ENCODE results near the gene GABBR2. TPM values are rescaled to one million over a fixed set of nuclear protein-coding genes. Genes with fewer than 3 reads are reported as not detected.
"Not testable (repeated sequence)": the region's sequence is repeated elsewhere in the genome, so short reads cannot be mapped to it uniquely, and the experiment has no call there.

Gene GABBR2
- total RNA-seq, 2 experiments from 2014 or later: not detected

DNA sequence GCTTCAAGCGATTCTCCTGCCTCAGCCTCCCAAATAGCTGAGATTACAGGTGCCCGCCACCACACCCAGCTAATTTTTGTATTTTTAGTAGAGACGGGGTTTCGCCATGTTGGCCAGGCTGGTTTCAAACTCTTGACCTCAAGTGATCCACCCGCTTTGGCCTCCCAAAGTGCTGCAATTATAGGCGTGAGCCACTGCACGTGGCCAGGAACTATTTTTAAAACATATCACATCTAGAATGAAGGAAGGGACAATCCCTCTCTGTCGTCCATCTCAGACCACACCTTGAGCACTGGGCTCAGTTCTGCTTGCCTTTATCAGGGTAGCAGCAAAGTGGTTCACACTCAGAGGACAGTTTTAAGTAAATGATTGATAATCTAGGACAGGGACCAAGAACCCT, 207.5 kb downstream of the GABBR2 start:
- intact Hi-C loops (cut with micrococcal nuclease); H3K4me3 Mint-ChIP-seq; H3K9me3 Mint-ChIP-seq; H3K36me3 Mint-ChIP-seq; POLR2A ChIA-PET; DNase-seq; H3K4me1 Mint-ChIP-seq (ENCODE audit: low read depth); H3K27ac Mint-ChIP-seq; CTCF ChIA-PET: not testable (repeated sequence)
- peaks cover 18% of the 10 kb centered on the region for H3K27me3 Mint-ChIP-seq

DNA sequence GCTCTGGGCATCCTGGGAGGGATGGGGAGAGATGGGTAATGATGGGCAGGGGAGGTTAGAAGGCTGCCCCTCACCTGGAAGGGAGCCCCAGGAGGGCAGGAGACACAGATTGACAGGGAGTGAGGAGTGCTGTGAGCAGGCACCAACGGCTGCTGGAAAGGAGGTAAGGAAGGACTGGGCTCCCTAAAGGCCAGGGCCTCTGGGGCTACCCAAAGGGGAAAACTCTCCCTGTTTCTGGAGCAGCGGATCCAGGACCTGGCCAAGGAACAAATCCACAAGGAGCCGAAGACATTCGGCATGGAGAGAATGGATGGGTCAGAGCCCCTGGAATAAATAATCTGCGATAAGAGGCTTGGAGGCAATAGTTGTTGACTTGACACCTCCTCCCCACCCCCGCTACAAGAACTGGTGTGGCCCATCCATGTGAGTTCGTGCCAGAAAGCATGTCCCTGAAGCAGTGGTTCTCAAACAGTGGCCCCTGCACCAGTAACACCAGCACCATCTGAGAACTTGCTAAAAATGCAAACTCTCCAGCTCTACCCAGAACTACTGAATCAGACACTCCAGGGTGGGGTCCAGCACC, 208.3 kb downstream of the GABBR2 start:
- H3K4me3 Mint-ChIP-seq: no peak overlapping the region
- H3K36me3 Mint-ChIP-seq: no peaks in the 10 kb centered on the region
- H3K27ac Mint-ChIP-seq: no peak overlapping the region
- intact Hi-C loops (cut with micrococcal nuclease): no loop called here
- H3K9me3 Mint-ChIP-seq: no peaks in the 10 kb centered on the region
- DNase-seq: no peak
- ChIA-PET POLR2A (no interaction called here), CTCF (no interaction called here)
- H3K4me1 Mint-ChIP-seq (ENCODE audit: low read depth): no peaks in the 10 kb centered on the region
- H3K27me3 Mint-ChIP-seq: peaks cover 19% of the 10 kb centered on the region

DNA sequence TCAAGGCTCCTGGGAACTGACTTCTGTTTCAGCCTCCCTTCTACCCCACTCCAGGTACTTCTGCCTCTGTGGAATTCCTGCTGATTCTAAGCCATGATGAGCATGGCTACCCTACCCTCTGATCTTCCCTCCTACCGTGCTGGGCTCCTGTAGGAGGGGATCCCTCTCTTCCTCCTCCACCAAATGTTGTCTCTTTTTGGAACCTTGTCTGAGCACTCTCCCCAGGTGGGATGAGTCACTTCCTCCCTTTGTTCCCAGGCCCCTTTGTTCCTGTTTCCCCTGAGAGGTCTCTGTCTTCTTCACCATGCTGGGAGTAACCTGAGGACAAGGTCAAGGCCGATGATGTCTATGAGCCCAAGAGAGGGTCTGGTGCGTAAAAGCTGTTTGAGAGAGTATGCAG, 213.2 kb downstream of the GABBR2 start:
- Mint-ChIP-seq H3K9me3 (no peaks in the 10 kb centered on the region), H3K4me3 (no peak overlapping the region), H3K4me1 (ENCODE audit: low read depth) (no peaks in the 10 kb centered on the region), H3K27ac (no peak overlapping the region), H3K27me3 (peaks cover 24% of the 10 kb centered on the region), H3K36me3 (no peaks in the 10 kb centered on the region)
- no peak for DNase-seq
- ChIA-PET CTCF (no interaction called here), POLR2A (no interaction called here)
- intact Hi-C loops (cut with micrococcal nuclease): no loop called here

DNA sequence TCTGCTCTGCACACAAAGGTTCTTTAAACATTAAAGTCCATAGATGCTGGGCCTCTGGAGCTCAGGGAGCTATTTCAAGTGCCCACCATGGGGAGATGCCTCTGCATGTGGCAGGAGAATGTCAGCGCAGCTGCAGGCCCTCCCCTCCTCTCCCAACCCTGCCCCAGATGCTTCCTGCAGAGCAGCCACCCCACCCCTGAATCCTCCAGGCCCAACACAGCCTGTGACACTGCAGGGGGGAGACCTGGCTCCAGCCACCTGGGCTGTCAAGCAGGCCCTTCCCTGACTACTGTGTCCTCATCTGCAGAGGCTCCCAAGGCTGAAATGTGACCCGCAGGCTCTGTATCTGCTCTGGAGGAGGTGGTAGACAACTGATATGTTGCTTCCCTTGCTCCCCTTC, 213.9 kb downstream of the GABBR2 start:
- no peak for DNase-seq
- no peaks in the 10 kb centered on the region for H3K36me3 Mint-ChIP-seq
- no peaks in the 10 kb centered on the region for H3K4me1 Mint-ChIP-seq (ENCODE audit: low read depth)
- POLR2A ChIA-PET: no interaction called here
- H3K9me3 Mint-ChIP-seq: no peaks in the 10 kb centered on the region
- CTCF ChIA-PET: no interaction called here
- H3K27me3 Mint-ChIP-seq: peaks cover 24% of the 10 kb centered on the region
- intact Hi-C loops (cut with micrococcal nuclease): no loop called here
- no peak overlapping the region for H3K27ac Mint-ChIP-seq
- H3K4me3 Mint-ChIP-seq: no peak overlapping the region

DNA sequence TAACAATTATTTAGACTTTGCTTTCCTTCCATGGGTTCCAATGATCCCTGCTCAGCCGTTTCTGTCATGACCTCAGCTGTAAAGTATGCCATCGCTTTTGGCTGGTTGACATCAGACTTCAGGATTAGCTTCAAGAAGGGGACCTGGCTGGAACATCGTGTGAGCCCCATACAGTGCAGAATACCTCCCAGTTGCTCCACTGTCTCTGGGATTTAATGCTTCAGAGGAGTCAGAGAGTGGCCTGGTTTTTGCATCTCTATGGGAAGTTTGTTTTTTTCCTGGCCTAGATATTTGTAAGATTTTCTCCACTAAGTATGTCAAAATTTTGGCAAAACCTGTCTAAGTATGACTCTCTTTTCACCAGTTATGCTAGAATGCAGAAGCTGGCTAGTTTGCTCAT, 216.9 kb downstream of the GABBR2 start:
- Mint-ChIP-seq H3K4me1 (ENCODE audit: low read depth) (no peaks in the 10 kb centered on the region), H3K27ac (no peak overlapping the region), H3K9me3 (no peaks in the 10 kb centered on the region), H3K36me3 (no peaks in the 10 kb centered on the region), H3K27me3 (peaks cover 16% of the 10 kb centered on the region), H3K4me3 (no peak overlapping the region)
- intact Hi-C loops (cut with micrococcal nuclease): no loop called here
- ChIA-PET CTCF (no interaction called here), POLR2A (no interaction called here)
- no peak for DNase-seq

DNA sequence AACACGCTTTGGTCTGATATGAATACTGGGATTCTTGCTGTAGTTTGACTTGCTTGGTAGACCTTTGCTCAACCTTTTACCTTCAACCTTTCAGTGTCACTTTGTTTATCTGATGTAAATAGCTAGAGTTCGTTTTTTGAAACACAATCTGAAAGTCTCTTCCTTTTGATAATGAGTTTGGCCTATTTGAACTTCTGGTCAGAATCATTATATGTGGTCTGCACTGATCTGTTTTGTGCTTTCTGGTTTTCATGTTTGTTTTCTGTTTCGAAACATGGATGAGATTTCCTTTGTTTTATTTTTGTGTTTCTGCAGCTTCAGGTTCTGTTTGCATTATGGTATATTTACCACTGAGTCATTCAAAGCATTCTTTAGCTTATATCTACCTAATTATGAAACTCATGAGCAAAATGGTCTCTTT, 217.5 kb downstream of the GABBR2 start:
- H3K27ac Mint-ChIP-seq: no peak overlapping the region
- H3K9me3 Mint-ChIP-seq: no peaks in the 10 kb centered on the region
- CTCF ChIA-PET: no interaction called here
- no peaks in the 10 kb centered on the region for H3K4me1 Mint-ChIP-seq (ENCODE audit: low read depth)
- POLR2A ChIA-PET: no interaction called here
- H3K4me3 Mint-ChIP-seq: no peak overlapping the region
- no peaks in the 10 kb centered on the region for H3K36me3 Mint-ChIP-seq
- DNase-seq: no peak
- H3K27me3 Mint-ChIP-seq: peaks cover 14% of the 10 kb centered on the region
- intact Hi-C loops (cut with micrococcal nuclease): no loop called here

DNA sequence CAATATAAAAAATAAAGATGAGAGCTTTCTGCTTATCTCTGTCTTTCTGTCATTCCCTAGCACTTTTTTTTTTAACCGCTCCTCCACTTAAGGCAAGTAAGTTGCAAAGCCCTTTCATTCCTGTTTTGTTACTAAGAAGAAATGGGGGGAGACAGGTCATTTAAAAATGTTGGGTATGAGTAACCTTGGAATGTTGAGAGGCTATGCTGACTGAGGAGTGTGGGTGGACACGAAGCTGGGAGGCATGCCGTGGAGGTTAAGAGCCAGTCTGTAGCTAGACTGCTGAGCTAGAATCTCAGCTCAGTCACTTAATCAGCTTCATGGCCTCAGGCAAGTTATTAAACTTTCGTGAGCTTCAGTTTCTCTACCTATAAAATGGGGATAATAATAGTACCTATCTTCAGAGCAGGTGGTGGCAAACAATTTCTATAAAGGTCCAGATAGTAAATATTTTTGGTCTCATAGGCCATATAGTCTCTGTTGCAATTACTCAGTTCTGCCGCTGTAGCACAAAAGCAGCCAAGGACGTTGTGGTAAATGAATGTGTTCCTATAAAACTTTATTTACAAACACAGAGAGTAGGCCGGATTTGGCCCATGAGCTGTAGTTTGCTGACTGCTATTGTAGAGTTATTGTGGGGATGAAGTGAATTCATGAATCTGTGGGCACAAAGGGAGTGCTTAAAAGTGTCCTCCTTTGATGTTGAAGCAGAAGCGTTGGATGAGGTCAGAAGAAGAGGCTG, 220.0 kb downstream of the GABBR2 start:
- no peaks in the 10 kb centered on the region for H3K4me1 Mint-ChIP-seq (ENCODE audit: low read depth)
- no peaks in the 10 kb centered on the region for H3K36me3 Mint-ChIP-seq
- intact Hi-C loops (cut with micrococcal nuclease): no loop called here
- POLR2A ChIA-PET: no interaction called here
- CTCF ChIA-PET: no interaction called here
- H3K27me3 Mint-ChIP-seq: peaks cover 14% of the 10 kb centered on the region
- H3K27ac Mint-ChIP-seq: no peak overlapping the region
- no peak for DNase-seq
- H3K4me3 Mint-ChIP-seq: no peak overlapping the region
- no peaks in the 10 kb centered on the region for H3K9me3 Mint-ChIP-seq

DNA sequence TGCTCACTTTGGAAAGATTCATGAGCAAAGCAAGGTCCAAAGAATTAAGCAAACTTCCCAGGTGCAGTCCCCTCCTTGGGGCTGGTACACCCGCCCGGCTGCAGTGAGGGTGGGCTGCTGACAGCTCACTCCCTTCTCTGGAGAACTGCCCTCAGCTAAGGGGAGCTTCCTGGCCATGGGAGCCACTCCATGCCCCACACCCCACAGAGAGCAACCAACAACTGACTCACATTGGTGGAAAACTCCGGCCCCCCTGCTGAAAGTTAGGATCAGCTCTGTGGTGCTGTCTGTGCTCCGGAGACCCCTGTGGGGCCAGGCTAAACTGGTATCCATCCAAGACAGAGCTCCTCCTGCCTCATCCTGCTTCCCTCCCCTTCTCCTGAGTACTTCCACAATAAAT, 223.0 kb downstream of the GABBR2 start:
- H3K36me3 Mint-ChIP-seq: no peaks in the 10 kb centered on the region
- intact Hi-C loops (cut with micrococcal nuclease): no loop called here
- ChIA-PET CTCF (no interaction called here), POLR2A (no interaction called here)
- no peak overlapping the region for H3K27ac Mint-ChIP-seq
- no peaks in the 10 kb centered on the region for H3K4me1 Mint-ChIP-seq (ENCODE audit: low read depth)
- H3K4me3 Mint-ChIP-seq: no peak overlapping the region
- H3K9me3 Mint-ChIP-seq: no peaks in the 10 kb centered on the region
- peaks cover 22% of the 10 kb centered on the region for H3K27me3 Mint-ChIP-seq
- no peak for DNase-seq

DNA sequence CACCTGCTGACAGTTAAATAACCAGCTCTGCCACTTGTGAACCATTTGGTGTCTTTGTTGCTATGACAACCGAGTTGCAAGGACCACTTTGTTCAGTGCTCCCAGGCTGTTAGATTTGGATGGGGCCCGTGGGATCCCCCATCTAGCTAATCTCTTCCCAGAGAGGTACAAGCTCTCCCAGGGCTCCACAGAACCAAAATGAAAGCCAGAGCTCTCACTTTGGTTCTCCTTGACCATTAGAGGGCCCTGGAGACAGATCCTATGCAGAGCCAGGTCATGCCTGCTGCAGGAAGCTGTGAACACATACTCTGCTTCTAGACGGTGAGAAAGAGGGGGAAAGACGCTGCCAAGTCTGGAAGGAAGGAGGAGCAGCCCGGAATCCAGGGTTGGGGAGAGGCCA, 224.6 kb downstream of the GABBR2 start:
- H3K27me3 Mint-ChIP-seq: peaks cover 22% of the 10 kb centered on the region
- no peaks in the 10 kb centered on the region for H3K9me3 Mint-ChIP-seq
- DNase-seq: no peak
- H3K27ac Mint-ChIP-seq: no peak overlapping the region
- POLR2A ChIA-PET: no interaction called here
- CTCF ChIA-PET: no interaction called here
- no peak overlapping the region for H3K4me3 Mint-ChIP-seq
- no peaks in the 10 kb centered on the region for H3K4me1 Mint-ChIP-seq (ENCODE audit: low read depth)
- no peaks in the 10 kb centered on the region for H3K36me3 Mint-ChIP-seq
- intact Hi-C loops (cut with micrococcal nuclease): no loop called here

DNA sequence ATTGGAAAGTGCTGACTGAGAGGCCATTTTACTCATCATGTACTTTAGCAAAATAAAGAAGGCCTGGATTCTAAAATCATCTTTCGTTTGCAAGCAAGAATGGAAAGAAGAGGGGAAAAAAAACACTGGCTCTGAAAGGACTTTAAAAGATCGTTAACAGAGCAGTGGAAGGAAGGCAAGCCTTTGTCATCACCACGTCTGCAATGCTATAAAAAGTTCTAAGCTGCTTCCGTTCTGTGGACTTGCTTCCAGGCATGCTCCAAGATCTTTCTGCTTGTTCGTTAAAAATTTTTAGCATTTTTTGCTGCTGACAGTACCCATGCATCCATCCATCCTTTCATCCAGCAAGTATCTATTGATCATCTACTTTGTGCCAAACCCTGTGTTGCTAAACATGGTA, 226.5 kb downstream of the GABBR2 start:
- Mint-ChIP-seq H3K9me3 (no peaks in the 10 kb centered on the region), H3K4me1 (ENCODE audit: low read depth) (no peaks in the 10 kb centered on the region), H3K36me3 (no peaks in the 10 kb centered on the region), H3K27ac (no peak overlapping the region), H3K27me3 (peaks cover 22% of the 10 kb centered on the region), H3K4me3 (no peak overlapping the region)
- POLR2A ChIA-PET: no interaction called here
- DNase-seq: no peak
- CTCF ChIA-PET: no interaction called here
- intact Hi-C loops (cut with micrococcal nuclease): no loop called here

DNA sequence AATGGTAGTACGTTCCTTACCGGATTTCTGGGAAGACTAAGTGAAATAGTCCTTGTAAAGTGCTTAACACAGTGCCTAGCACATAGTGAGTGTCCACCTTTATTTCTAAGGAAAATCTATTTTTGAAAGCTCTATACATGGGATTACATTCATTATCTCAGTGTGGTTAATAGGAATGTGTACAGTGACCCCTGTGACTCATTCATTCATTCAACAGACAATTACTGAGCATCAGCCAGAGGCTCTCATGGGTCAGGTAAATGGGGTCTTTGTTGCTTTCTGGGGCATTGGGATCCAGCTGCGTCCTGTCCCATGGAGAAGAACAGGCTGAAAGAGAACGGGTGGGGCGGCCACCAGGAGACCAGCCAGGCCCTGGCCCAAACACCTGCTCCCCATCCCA, 227.1 kb downstream of the GABBR2 start:
- Mint-ChIP-seq H3K4me1 (ENCODE audit: low read depth) (no peaks in the 10 kb centered on the region), H3K27ac (no peak overlapping the region), H3K9me3 (no peaks in the 10 kb centered on the region), H3K36me3 (no peaks in the 10 kb centered on the region), H3K4me3 (no peak overlapping the region), H3K27me3 (peaks cover 22% of the 10 kb centered on the region)
- ChIA-PET POLR2A (no interaction called here), CTCF (no interaction called here)
- no peak for DNase-seq
- intact Hi-C loops (cut with micrococcal nuclease): no loop called here

DNA sequence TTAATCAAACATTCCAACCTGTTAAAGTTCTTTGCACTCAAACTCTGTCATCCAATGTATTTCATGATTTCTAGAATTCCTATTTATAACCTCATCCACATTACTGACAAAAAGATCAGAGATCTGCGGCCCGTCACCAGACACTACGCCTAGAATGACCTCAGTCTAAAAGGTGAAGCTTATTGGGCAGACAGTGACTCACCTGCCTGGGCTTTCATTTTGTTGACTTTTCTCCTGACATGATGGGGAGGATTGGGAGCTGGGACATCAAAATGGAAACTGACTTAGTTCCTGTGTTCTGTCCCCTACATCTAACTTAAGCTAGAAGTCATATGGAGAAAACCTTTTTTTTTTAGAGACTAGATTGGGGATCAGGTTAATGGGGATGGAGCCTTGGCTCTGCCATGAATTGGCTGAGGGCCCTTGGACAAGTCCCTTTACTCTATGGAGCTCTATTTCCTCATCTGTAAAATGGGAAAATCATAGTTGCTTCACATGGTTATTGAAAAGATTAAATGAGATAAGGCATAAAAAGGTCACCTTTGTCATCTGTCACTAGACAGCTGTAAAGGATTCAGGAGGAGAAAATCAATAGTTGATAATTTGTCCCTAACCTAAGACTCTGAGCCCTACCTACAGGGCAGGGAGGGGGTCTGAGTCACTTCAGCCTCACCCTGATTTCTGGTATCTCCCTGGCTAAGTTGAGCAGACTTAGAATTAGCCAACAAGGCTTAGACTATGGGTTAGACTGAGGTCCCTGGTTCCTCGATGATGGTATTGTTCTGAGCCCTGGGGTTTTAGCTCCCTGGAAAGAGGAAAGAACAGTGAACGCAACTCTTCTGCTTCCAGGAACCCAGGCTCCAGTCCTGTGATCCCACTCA, 228.5 kb downstream of the GABBR2 start:
- H3K36me3 Mint-ChIP-seq: no peaks in the 10 kb centered on the region
- H3K27ac Mint-ChIP-seq: no peak overlapping the region
- H3K9me3 Mint-ChIP-seq: no peaks in the 10 kb centered on the region
- POLR2A ChIA-PET: no interaction called here
- H3K27me3 Mint-ChIP-seq: peaks cover 21% of the 10 kb centered on the region
- CTCF ChIA-PET: no interaction called here
- no peak overlapping the region for H3K4me3 Mint-ChIP-seq
- DNase-seq: no peak
- intact Hi-C loops (cut with micrococcal nuclease): no loop called here
- H3K4me1 Mint-ChIP-seq (ENCODE audit: low read depth): no peaks in the 10 kb centered on the region

DNA sequence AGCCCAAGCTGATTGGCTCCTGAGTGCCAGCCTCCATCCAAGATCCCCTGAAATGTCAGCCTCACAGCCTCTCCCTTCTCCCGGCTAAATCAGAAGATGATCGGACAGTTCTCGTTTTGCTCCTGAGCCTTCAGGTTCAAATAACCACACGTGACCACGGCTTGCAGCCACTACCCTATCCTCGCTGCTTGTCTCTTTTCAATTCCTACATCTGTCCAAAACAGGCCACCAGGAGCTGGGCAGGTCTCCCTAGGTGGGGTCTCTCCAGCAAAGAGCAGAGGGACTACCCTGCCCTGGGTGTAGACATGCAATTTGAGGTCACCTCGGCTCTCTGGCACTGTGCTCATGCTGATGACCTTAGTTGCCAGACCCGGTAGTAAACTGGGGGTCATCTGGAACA, 229.3 kb downstream of the GABBR2 start:
- DNase-seq: no peak
- intact Hi-C loops (cut with micrococcal nuclease): no loop called here
- Mint-ChIP-seq H3K27ac (no peak overlapping the region), H3K9me3 (no peaks in the 10 kb centered on the region), H3K36me3 (no peaks in the 10 kb centered on the region), H3K27me3 (peaks cover 19% of the 10 kb centered on the region), H3K4me3 (no peak overlapping the region), H3K4me1 (ENCODE audit: low read depth) (no peaks in the 10 kb centered on the region)
- ChIA-PET CTCF (no interaction called here), POLR2A (no interaction called here)

All from activated CD4-positive, alpha-beta memory T cell treated with anti-CD3 and anti-CD28 coated beads for 36 hours (primary cell).